Forelimb muscle (tissue), 1 donor: ENCODE results near the gene GFOD2. TPM values are rescaled to one million over a fixed set of nuclear protein-coding genes. Genes with fewer than 3 reads are reported as not detected.
"Not testable (repeated sequence)": the region's sequence is repeated elsewhere in the genome, so short reads cannot be mapped to it uniquely, and the experiment has no call there.

Experiments used
- DNase-seq: peaks from one replicate; pipeline ENCODE4 v3.0.0-alpha.2; 2013; ENCODE audit warnings: low read depth
- polyA plus RNA-seq: library from polyadenylated mRNA; unstranded; fragments of 120-200 nt; gene quantifications from one replicate; pipeline ENCODE4 v1.2.1, GENCODE V29; 2013; ENCODE audit not compliant: insufficient read length

GFOD2 gene
- polyA plus RNA-seq, 1 donor = 13.5 TPM

GRCh38 chr16:67704110-67704509 lies 15.0 kb downstream of the GFOD2 start:
- DNase-seq = no peak

- no peak for DNase-seq
These were observed 15.5 kb downstream of the GFOD2 start for GRCh38 chr16:67703626-67704025.

GRCh38 chr16:67702130-67702529 lies 17.0 kb downstream of the GFOD2 start:
- DNase-seq = no peak

GRCh38 chr16:67701420-67701819 lies 17.7 kb downstream of the GFOD2 start:
- no peak for DNase-seq

GRCh38 chr16:67699265-67699664 lies 19.9 kb downstream of the GFOD2 start:
- no peak for DNase-seq

- DNase-seq = no peak
These were observed 21.5 kb downstream of the GFOD2 start for GRCh38 chr16:67697422-67698185.

- DNase-seq = no peak
These were observed 24.5 kb downstream of the GFOD2 start for GRCh38 chr16:67694611-67695010.

GRCh38 chr16:67693517-67694285 lies 25.4 kb downstream of the GFOD2 start:
- DNase-seq = not testable (repeated sequence)

GRCh38 chr16:67685388-67686112 lies 33.6 kb downstream of the GFOD2 start:
- DNase-seq = no peak

- no peak for DNase-seq
These were observed 35.3 kb downstream of the GFOD2 start for GRCh38 chr16:67683767-67684166.

GRCh38 chr16:67679935-67680897 lies 38.9 kb downstream of the GFOD2 start:
- no peak for DNase-seq

GRCh38 chr16:67678354-67679023 lies 40.6 kb downstream of the GFOD2 start:
- no peak for DNase-seq

- no peak for DNase-seq
These were observed 41.4 kb downstream of the GFOD2 start for GRCh38 chr16:67677712-67678111.

- DNase-seq = no peak
These were observed 42.2 kb downstream of the GFOD2 start for GRCh38 chr16:67676939-67677338.

GRCh38 chr16:67676516-67676915 lies 42.6 kb downstream of the GFOD2 start:
- no peak for DNase-seq

- no peak for DNase-seq
These were observed 43.1 kb downstream of the GFOD2 start for GRCh38 chr16:67675999-67676398.

GRCh38 chr16:67675579-67675935 lies 43.6 kb downstream of the GFOD2 start:
- DNase-seq = no peak

- DNase-seq = no peak
These were observed 44.1 kb downstream of the GFOD2 start for GRCh38 chr16:67674851-67675578.

- no peak for DNase-seq
These were observed 45.2 kb downstream of the GFOD2 start for GRCh38 chr16:67673712-67674580.
